Body of pancreas (tissue), 4 donors: ENCODE measurements around the gene CD48.

Source experiments
- POLR2A ChIP-seq, 3 donors: fragments of 450-650 bp; IDR thresholded peaks; one replicate each; pipeline ENCODE4 v1.6.1; 2016; ENCODE audit warnings: antibody characterized with exemption in 3 of 3, mild to moderate bottlenecking in 2 of 3
- TF ChIP-seq, protein P1 (sequence below), 7 experiments: fragments of 450-650 bp in 4 of 7; fragments of 200-600 bp in 3 of 7; sonication (generic) in 3 of 7; IDR thresholded peaks; one replicate each; pipeline ENCODE4 v1.5.1; 2016 to 2019; ENCODE audit warnings: antibody characterized with exemption in 7 of 7

DNA sequence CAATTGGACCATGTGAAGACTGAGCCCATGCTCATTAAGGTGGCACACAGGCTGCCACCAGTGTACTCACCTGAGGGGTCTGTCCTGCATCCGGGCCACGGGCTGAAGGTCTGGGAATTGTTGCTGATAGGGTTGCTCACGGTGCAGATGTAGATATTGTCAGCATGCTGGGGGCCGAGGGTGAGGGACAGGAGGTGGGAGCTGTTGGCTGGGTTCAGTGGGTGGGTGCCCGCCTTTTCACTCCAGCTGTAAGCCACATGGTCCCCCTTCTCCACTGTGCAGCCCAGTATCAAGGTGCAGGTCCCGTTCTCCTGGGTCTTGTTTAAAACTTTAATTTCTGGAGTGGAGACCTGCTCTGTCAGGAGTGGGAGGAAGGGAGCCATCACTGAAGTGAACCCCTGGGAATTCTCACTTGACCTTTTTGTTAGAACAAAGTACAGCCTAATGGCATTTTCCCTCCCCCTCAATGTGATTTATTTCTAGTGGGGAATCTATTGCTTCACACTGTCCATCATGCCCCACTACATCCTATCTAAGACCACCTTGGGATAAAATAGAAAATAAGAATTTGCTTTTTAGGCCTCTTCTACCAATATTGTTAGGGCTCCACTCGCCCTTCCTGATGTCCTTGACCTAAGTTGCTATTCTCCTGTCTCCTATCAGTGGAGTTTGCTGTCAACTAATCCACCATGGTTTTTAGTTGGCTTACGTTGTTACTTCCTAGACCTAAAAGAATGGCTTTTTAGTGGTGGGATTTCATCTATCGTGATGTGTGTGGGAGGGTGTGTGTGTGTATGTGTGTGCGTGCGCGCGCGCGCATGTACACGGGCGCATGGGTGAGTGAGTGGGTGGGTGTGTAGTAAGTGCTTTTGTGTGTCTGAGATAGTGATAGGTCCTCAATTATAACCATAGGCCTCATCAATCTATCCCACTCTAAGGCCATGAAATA lies 76.8 kb downstream of the CD48 start:
- TF ChIP-seq, protein P1, sequence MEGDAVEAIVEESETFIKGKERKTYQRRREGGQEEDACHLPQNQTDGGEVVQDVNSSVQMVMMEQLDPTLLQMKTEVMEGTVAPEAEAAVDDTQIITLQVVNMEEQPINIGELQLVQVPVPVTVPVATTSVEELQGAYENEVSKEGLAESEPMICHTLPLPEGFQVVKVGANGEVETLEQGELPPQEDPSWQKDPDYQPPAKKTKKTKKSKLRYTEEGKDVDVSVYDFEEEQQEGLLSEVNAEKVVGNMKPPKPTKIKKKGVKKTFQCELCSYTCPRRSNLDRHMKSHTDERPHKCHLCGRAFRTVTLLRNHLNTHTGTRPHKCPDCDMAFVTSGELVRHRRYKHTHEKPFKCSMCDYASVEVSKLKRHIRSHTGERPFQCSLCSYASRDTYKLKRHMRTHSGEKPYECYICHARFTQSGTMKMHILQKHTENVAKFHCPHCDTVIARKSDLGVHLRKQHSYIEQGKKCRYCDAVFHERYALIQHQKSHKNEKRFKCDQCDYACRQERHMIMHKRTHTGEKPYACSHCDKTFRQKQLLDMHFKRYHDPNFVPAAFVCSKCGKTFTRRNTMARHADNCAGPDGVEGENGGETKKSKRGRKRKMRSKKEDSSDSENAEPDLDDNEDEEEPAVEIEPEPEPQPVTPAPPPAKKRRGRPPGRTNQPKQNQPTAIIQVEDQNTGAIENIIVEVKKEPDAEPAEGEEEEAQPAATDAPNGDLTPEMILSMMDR (IDR thresholded peaks at IDR 0.05): no peak
- no peak for TF ChIP-seq POLR2A (IDR thresholded peaks at IDR 0.05)
